ENCODE results near the gene MSI2. TPM values are rescaled to one million over a fixed set of nuclear protein-coding genes. Genes with fewer than 3 reads are reported as not detected.
A peak's percentile ranks its signal among the peaks of the same experiment; 100 is the strongest.

Gene MSI2
- total and polyA plus RNA-seq, 4 donors = 9.4 to 64.0 (median 30.4) TPM

GRCh38 chr17:57585341-57586195, 329.2 kb downstream of the MSI2 start:
- TF ChIP-seq CTCF (IDR thresholded peaks at IDR 0.05; ENCODE audit: control extremely low read depth, extremely low read depth) = no peak
- no peak overlapping the region for H3K4me3 ChIP-seq
- peaks cover 0 to 3% (median 0%) of the 10 kb centered on the region in 4 donors for H3K36me3 ChIP-seq (ENCODE audit: control insufficient read depth in 4 of 4, insufficient read depth in 4 of 4, low read length in 4 of 4)
- no peak overlapping the region for H3K9ac ChIP-seq (ENCODE audit: insufficient read depth in 1 of 2, low read length in 2 of 2)
- no peaks in the 10 kb centered on the region for H3K9me3 ChIP-seq (ENCODE audit: control insufficient read depth in 4 of 4, insufficient read depth in 3 of 4, low read length in 3 of 4)
- H3K27ac ChIP-seq (ENCODE audit: low read depth in 1 of 2, low read length in 1 of 2) = no peak overlapping the region
- WGBS, 2 donors = 89 to 90% methylated on average over 22 of the region's 22 CpGs
- ATAC-seq (ENCODE audit: insufficient read depth, low FRiP score) = no peak
- H3K27me3 ChIP-seq (ENCODE audit: control insufficient read depth in 3 of 3, insufficient read depth in 3 of 3, low read length in 2 of 3) = no peaks in the 10 kb centered on the region
- DNase-seq = peak in 1 of 3 donors; percentile 24
- H3K4me1 ChIP-seq (ENCODE audit: control insufficient read depth in 5 of 5, insufficient read depth in 5 of 5, low read length in 5 of 5) = peaks cover 0 to 8% (median under 1%) of the 10 kb centered on the region in 5 donors

- ATAC-seq (ENCODE audit: insufficient read depth, low FRiP score) = no peak
- no peak overlapping the region for H3K4me3 ChIP-seq
- 77 to 89% methylated on average over 5 of the region's 5 CpGs for WGBS, 2 donors
- no peaks in the 10 kb centered on the region for H3K9me3 ChIP-seq (ENCODE audit: control insufficient read depth in 4 of 4, insufficient read depth in 3 of 4, low read length in 3 of 4)
- peaks cover 0 to 3% (median 0%) of the 10 kb centered on the region in 4 donors for H3K36me3 ChIP-seq (ENCODE audit: control insufficient read depth in 4 of 4, insufficient read depth in 4 of 4, low read length in 4 of 4)
- H3K4me1 ChIP-seq (ENCODE audit: control insufficient read depth in 5 of 5, insufficient read depth in 5 of 5, low read length in 5 of 5) = peaks cover 0 to 9% (median 4%) of the 10 kb centered on the region in 5 donors
- no peaks in the 10 kb centered on the region for H3K27me3 ChIP-seq (ENCODE audit: control insufficient read depth in 3 of 3, insufficient read depth in 3 of 3, low read length in 2 of 3)
- no peak overlapping the region for H3K9ac ChIP-seq (ENCODE audit: insufficient read depth in 1 of 2, low read length in 2 of 2)
- TF ChIP-seq CTCF (IDR thresholded peaks at IDR 0.05; ENCODE audit: control extremely low read depth, extremely low read depth) = no peak
- no peak for DNase-seq
- no peak overlapping the region for H3K27ac ChIP-seq (ENCODE audit: low read depth in 1 of 2, low read length in 1 of 2)
Observed at GRCh38 chr17:57586196-57586740, 329.9 kb downstream of the MSI2 start.

GRCh38 chr17:57586742-57587141, 330.4 kb downstream of the MSI2 start:
- DNase-seq = no peak
- H3K4me3 ChIP-seq = no peak overlapping the region
- no peak overlapping the region for H3K27ac ChIP-seq (ENCODE audit: low read depth in 1 of 2, low read length in 1 of 2)
- H3K9me3 ChIP-seq (ENCODE audit: control insufficient read depth in 4 of 4, insufficient read depth in 3 of 4, low read length in 3 of 4) = no peaks in the 10 kb centered on the region
- 70 to 80% methylated on average over 4 of the region's 4 CpGs for WGBS, 2 donors
- H3K4me1 ChIP-seq (ENCODE audit: control insufficient read depth in 5 of 5, insufficient read depth in 5 of 5, low read length in 5 of 5) = peaks cover 0 to 9% (median 4%) of the 10 kb centered on the region in 5 donors
- no peak overlapping the region for H3K9ac ChIP-seq (ENCODE audit: insufficient read depth in 1 of 2, low read length in 2 of 2)
- no peaks in the 10 kb centered on the region for H3K27me3 ChIP-seq (ENCODE audit: control insufficient read depth in 3 of 3, insufficient read depth in 3 of 3, low read length in 2 of 3)
- H3K36me3 ChIP-seq (ENCODE audit: control insufficient read depth in 4 of 4, insufficient read depth in 4 of 4, low read length in 4 of 4) = peaks cover 0 to 3% (median 0%) of the 10 kb centered on the region in 4 donors
- ATAC-seq (ENCODE audit: insufficient read depth, low FRiP score) = no peak
- no peak for TF ChIP-seq CTCF (IDR thresholded peaks at IDR 0.05; ENCODE audit: control extremely low read depth, extremely low read depth)
